Measurements from ENCODE around the gene TM2D3. TPM values are rescaled to one million over a fixed set of nuclear protein-coding genes. Genes with fewer than 3 reads are reported as not detected.

The TM2D3 gene
- total and polyA plus RNA-seq, 2 donors (not counting 3 experiments of a cell fraction or from before 2014, with no cell fraction given): 34.3 to 51.5 TPM

DNA sequence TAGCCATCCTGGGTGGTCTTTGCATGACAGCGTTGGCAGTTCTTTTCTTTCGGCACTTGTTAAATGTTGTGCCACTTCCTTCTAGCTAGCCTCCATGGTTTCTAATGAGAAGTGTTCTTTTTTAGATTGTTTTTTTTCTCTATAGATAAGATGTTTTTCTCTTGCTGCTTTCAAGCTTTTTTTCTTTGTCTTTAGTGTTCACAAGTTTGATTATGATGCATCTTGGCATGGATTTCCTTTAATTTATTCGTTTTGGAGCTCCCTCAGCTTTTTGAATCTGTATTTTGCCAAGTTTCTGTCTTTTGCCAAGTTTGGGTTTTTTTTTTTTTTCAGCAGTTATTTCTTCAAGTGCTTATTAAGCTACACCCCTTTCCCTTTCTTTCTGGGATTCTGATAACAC is 53.1 kb downstream of the TM2D3 start:
- no peak overlapping the region for H3K27ac ChIP-seq (ENCODE audit: insufficient read depth, low read depth, low read length)
- ChIA-PET CTCF (interaction anchor here (1.1 to 1.9 kb wide), 3 partner anchors 8 to 19 kb away, joined by 3 to 6 read pairs (median 4); no protein-coding TSS in a partner anchor), POLR2A (no interaction called here)
- H3K4me3 ChIP-seq (replicated peaks in 1 of 3; ENCODE audit: insufficient read depth in 1 of 3, low read depth in 1 of 3, low read length in 3 of 3): no peak overlapping the region
- H2AFZ ChIP-seq (ENCODE audit: low read depth, low read length): no peak overlapping the region
- no peak overlapping the region for H3K9ac ChIP-seq (replicated peaks; ENCODE audit: extremely low read depth, insufficient read depth, low read length)
- H3K9me1 ChIP-seq (replicated peaks; ENCODE audit: control insufficient read depth, extremely low read depth, insufficient read depth, low read length): no peaks in the 10 kb centered on the region
- no TSS peak for BruUV-seq (replicated peaks)
- DNase-seq (ENCODE audit: low read depth, low spot score): no peak
- no peaks in the 10 kb centered on the region for H4K20me1 ChIP-seq (replicated peaks; ENCODE audit: control insufficient read depth, extremely low read depth, insufficient read depth, low read length)
- intact Hi-C loops (cut with micrococcal nuclease): no loop called here
- no peaks in the 10 kb centered on the region for H3K27me3 ChIP-seq (ENCODE audit: control insufficient read depth in 2 of 2, insufficient read depth in 2 of 2, low read length in 2 of 2)
- H3K79me2 ChIP-seq (ENCODE audit: control insufficient read depth, insufficient read depth, low read length): no peaks in the 10 kb centered on the region
- no peaks in the 10 kb centered on the region for H3K9me3 ChIP-seq (replicated peaks; ENCODE audit: control insufficient read depth, insufficient read depth, low read length)
- TF ChIP-seq CTCF (IDR thresholded peaks at IDR 0.05; ENCODE audit: extremely low read depth in 1 of 2, insufficient read depth in 1 of 2, low read depth in 1 of 2, low read length in 2 of 2) (no peak), MAX (IDR thresholded peaks at IDR 0.05; ENCODE audit: insufficient read depth, insufficient read length) (no peak), MYC (IDR thresholded peaks at IDR 0.05; ENCODE audit: low read depth, low read length) (no peak), FOS (IDR thresholded peaks at IDR 0.05; ENCODE audit: borderline replicate concordance, insufficient read depth, low read length) (no peak), JUN (IDR thresholded peaks at IDR 0.05; ENCODE audit: borderline replicate concordance, insufficient read depth, insufficient read length, low read depth) (no peak)
- no peaks in the 10 kb centered on the region for H3K36me3 ChIP-seq (ENCODE audit: control insufficient read depth in 2 of 2, extremely low read depth in 1 of 2, insufficient read depth in 2 of 2, low read length in 2 of 2)
- dilution Hi-C loops (cut with MboI; ENCODE audit: extremely low pct_ligation_motif_present, low sequenced_read_pairs): no loop called here
- H3K4me1 ChIP-seq (ENCODE audit: control insufficient read depth, extremely low read depth, insufficient read depth, low read length): no peaks in the 10 kb centered on the region
- FAIRE-seq: no peak
- H3K4me2 ChIP-seq (ENCODE audit: insufficient read depth, low read length): no peak overlapping the region

- Histone ChIP-seq H3K36me3 (ENCODE audit: control insufficient read depth in 2 of 2, extremely low read depth in 1 of 2, insufficient read depth in 2 of 2, low read length in 2 of 2) (no peaks in the 10 kb centered on the region), H4K20me1 (replicated peaks; ENCODE audit: control insufficient read depth, extremely low read depth, insufficient read depth, low read length) (no peaks in the 10 kb centered on the region), H3K27ac (ENCODE audit: insufficient read depth, low read depth, low read length) (no peak overlapping the region), H3K9me3 (replicated peaks; ENCODE audit: control insufficient read depth, insufficient read depth, low read length) (no peaks in the 10 kb centered on the region), H3K27me3 (ENCODE audit: control insufficient read depth in 2 of 2, insufficient read depth in 2 of 2, low read length in 2 of 2) (no peaks in the 10 kb centered on the region), H2AFZ (ENCODE audit: low read depth, low read length) (no peak overlapping the region), H3K9me1 (replicated peaks; ENCODE audit: control insufficient read depth, extremely low read depth, insufficient read depth, low read length) (no peaks in the 10 kb centered on the region), H3K4me1 (ENCODE audit: control insufficient read depth, extremely low read depth, insufficient read depth, low read length) (no peaks in the 10 kb centered on the region), H3K4me3 (replicated peaks in 1 of 3; ENCODE audit: insufficient read depth in 1 of 3, low read depth in 1 of 3, low read length in 3 of 3) (no peak overlapping the region), H3K9ac (replicated peaks; ENCODE audit: extremely low read depth, insufficient read depth, low read length) (no peak overlapping the region), H3K4me2 (ENCODE audit: insufficient read depth, low read length) (no peak overlapping the region), H3K79me2 (ENCODE audit: control insufficient read depth, insufficient read depth, low read length) (no peaks in the 10 kb centered on the region)
- DNase-seq (ENCODE audit: low read depth, low spot score) (no peak), FAIRE-seq (no peak)
- TF ChIP-seq JUN (IDR thresholded peaks at IDR 0.05; ENCODE audit: borderline replicate concordance, insufficient read depth, insufficient read length, low read depth) (no peak), CTCF (IDR thresholded peaks at IDR 0.05; ENCODE audit: extremely low read depth in 1 of 2, insufficient read depth in 1 of 2, low read depth in 1 of 2, low read length in 2 of 2) (no peak), POLR2AphosphoS5 (IDR thresholded peaks at IDR 0.05; ENCODE audit: insufficient read depth, low read depth, low read length) (no peak), MAX (IDR thresholded peaks at IDR 0.05; ENCODE audit: insufficient read depth, insufficient read length) (no peak), MYC (IDR thresholded peaks at IDR 0.05; ENCODE audit: low read depth, low read length) (no peak), POLR2A (IDR thresholded peaks at IDR 0.05; ENCODE audit: low read depth, low read length) (no peak), EZH2 (IDR thresholded peaks at IDR 0.05; ENCODE audit: borderline replicate concordance, low read depth, low read length, severe bottlenecking) (no peak), FOS (IDR thresholded peaks at IDR 0.05; ENCODE audit: borderline replicate concordance, insufficient read depth, low read length) (no peak), GATA2 (IDR thresholded peaks at IDR 0.05; ENCODE audit: insufficient read depth, insufficient read length, low read depth, low read length) (no peak)
- POLR2A ChIA-PET: no interaction called here
- BruUV-seq (replicated peaks): no TSS peak
- intact Hi-C loops (cut with micrococcal nuclease): no loop called here
- CTCF ChIA-PET: no interaction called here
- dilution Hi-C loops (cut with MboI; ENCODE audit: extremely low pct_ligation_motif_present, low sequenced_read_pairs): no loop called here
Measured at GRCh38 chr15:101597360-101597928, 54.7 kb downstream of the TM2D3 start.
